ENCODE measurements around the gene EIF5B.

DNA sequence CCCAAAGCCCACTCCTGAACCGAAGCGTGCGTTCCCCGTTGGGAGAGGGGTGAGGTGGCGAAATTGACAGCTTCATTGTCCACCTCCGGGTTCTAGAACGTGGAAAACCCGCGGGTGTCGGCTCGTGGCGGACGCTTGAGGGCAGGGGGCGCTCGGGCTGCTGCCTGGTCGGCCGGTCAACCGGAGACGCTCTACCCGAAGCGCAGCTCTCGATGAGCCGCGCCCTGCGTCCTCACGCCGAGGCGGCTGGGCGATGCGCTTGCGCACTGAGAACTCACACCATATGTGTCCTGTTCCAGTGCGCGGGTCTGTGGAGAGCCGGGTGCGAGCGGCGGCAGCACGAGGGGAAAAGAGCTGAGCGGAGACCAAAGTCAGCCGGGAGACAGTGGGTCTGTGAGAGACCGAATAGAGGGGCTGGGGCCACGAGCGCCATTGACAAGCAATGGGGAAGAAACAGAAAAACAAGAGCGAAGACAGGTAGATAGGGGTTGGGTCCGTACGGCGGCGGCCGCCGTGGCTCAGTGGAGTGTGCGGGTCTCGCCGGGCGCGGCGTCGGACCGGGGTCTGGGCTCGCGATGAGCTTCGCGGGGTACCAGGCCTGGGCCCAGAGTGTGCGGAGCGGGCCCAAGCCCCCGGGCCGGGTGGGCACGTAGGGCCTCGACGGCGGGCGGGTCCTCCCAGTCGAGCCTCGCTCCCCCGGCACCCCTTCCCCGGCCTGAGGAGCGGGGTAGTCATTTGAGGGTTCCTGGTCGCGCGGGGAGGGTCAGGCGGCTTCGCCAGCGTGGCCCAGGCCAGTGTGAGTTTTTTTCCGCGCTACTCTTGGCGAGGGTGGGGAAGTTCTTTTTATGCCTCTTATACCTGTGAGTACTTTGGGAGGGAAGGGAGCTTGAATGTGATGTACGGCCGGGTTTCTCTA, at the start of gene EIF5B:
- TF ChIP-seq TAF1 (IDR thresholded peaks at IDR 0.05; ENCODE audit: borderline replicate concordance, insufficient read depth, low read length) (peak; percentile 92), FOXP2 (optimal IDR thresholded peaks at IDR 0.05; ENCODE audit: borderline replicate concordance, extremely low read depth, extremely low read length, insufficient read depth) (peak; percentile 89), POLR2AphosphoS5 (IDR thresholded peaks at IDR 0.05; ENCODE audit: low read depth, low read length) (peak; percentile 94), SIN3A (IDR thresholded peaks at IDR 0.05; ENCODE audit: borderline replicate concordance, insufficient read depth, low read length) (peak; percentile 19; the same call in 1 of the 2 replicates)
- TF ChIP-seq, protein P1, sequence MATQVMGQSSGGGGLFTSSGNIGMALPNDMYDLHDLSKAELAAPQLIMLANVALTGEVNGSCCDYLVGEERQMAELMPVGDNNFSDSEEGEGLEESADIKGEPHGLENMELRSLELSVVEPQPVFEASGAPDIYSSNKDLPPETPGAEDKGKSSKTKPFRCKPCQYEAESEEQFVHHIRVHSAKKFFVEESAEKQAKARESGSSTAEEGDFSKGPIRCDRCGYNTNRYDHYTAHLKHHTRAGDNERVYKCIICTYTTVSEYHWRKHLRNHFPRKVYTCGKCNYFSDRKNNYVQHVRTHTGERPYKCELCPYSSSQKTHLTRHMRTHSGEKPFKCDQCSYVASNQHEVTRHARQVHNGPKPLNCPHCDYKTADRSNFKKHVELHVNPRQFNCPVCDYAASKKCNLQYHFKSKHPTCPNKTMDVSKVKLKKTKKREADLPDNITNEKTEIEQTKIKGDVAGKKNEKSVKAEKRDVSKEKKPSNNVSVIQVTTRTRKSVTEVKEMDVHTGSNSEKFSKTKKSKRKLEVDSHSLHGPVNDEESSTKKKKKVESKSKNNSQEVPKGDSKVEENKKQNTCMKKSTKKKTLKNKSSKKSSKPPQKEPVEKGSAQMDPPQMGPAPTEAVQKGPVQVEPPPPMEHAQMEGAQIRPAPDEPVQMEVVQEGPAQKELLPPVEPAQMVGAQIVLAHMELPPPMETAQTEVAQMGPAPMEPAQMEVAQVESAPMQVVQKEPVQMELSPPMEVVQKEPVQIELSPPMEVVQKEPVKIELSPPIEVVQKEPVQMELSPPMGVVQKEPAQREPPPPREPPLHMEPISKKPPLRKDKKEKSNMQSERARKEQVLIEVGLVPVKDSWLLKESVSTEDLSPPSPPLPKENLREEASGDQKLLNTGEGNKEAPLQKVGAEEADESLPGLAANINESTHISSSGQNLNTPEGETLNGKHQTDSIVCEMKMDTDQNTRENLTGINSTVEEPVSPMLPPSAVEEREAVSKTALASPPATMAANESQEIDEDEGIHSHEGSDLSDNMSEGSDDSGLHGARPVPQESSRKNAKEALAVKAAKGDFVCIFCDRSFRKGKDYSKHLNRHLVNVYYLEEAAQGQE (IDR thresholded peaks at IDR 0.05; ENCODE audit: insufficient read depth in 1 of 2, low read depth in 2 of 2, low read length in 2 of 2): 0 out of 4 replicates have a peak, but pooled peaks of 1 of the 2 experiments have one; percentile 40

Measured in PFSK-1 (cell line).